Ovary (tissue), 9 donors: ENCODE results near the gene LMF1. TPM values are rescaled to one million over a fixed set of nuclear protein-coding genes. Genes with fewer than 3 reads are reported as not detected.

Experiments used
- DNase-seq, 5 donors: peaks; one replicate each; pipeline ENCODE4 v3.0.0-alpha.2; 2019 to 2020
- H3K27ac ChIP-seq, 2 donors: fragments of 200-600 bp; one replicate each; pipeline versions ENCODE4 v1.5.1 to v1.8.0; 2019 to 2022
- H3K27me3 ChIP-seq: fragments of 200-600 bp; one replicate; pipeline ENCODE4 v1.8.0; 2022
- H3K36me3 ChIP-seq: fragments of 200-600 bp; sonication (generic); one replicate; pipeline ENCODE4 v1.5.1; 2019
- H3K4me1 ChIP-seq: one replicate; pipeline ENCODE4 v1.8.1; 2013; ENCODE audit warnings: mild to moderate bottlenecking, moderate library complexity; ENCODE audit not compliant: insufficient read depth
- H3K4me3 ChIP-seq: fragments of 200-600 bp; sonication (generic); one replicate; pipeline ENCODE4 v1.5.1; 2017
- H3K9me3 ChIP-seq, 2 donors: fragments of 200-600 bp in 1 of 2; sonication (generic) in 1 of 2; one replicate each; pipeline versions ENCODE4 v1.5.1 to v1.8.1; 2013 to 2019; ENCODE audit warnings: mild to moderate bottlenecking in 1 of 2, moderate library complexity in 1 of 2
- EP300 ChIP-seq: sonication (generic); formaldehyde crosslinking; IDR thresholded peaks from one replicate; pipeline ENCODE4 v1.6.1; 2017; ENCODE audit warnings: antibody characterized with exemption
- POLR2A ChIP-seq: fragments of 450-650 bp; IDR thresholded peaks from one replicate; pipeline ENCODE4 v1.6.1; 2017; ENCODE audit warnings: antibody characterized with exemption, mild to moderate bottlenecking, moderate library complexity
- WGBS, 3 donors: extraction: QIAGEN DNeasy Blood & Tissue Kit in 1 of 3; methylation state at CpG; one replicate each; pipeline versions ENCODE4 v1.1.5 to v1.1.7; 2013 to 2017; 5-methylcytosine and 5-hydroxymethylcytosine counted together
- intact Hi-C, 4 donors: fragments of 100-400 bp; cut with DNase I; formaldehyde crosslinking; loops; one replicate each; pipeline versions ENCODE4 v1.11.0 to v1.15.1; 2022 to 2023
- polyA plus RNA-seq, 2 donors: library from polyadenylated mRNA; stranded (reverse); fragments of 200-250 nt in 1 of 2; fragments of 350-450 nt in 1 of 2; fragmentation: Illumina TruSeq in 1 of 2; extraction: RNeasy Lipid Tissue Mini Kit (QIAGEN cat#74804) in 1 of 2; gene quantifications; one replicate each; pipeline ENCODE4 v1.2.3, GENCODE V29; 2013 to 2014
- total RNA-seq, 7 donors: library from RNA; depleted of rRNA in 2 of 7; stranded (reverse); fragments of >200 nt in 2 of 7; fragmentation: NEBNext Ultra II Directional in 3 of 7; extraction: Animal tissue kit (Norgen Biotek cat#: 25700) in 3 of 7; gene quantifications; one replicate each; pipeline versions ENCODE4 v1.1.0 to v1.2.4, GENCODE V29; 2016 to 2023
- TF ChIP-seq, protein P1 (sequence below), 3 donors: fragments of 450-650 bp in 2 of 3; fragments of 200-600 bp in 1 of 3; IDR thresholded peaks; one replicate each; pipeline versions ENCODE4 v1.5.1 to v1.8.0; 2016 to 2022; ENCODE audit warnings: antibody characterized with exemption in 3 of 3, mild to moderate bottlenecking in 1 of 3
- donor health status: DM: no; HTN: no; CAD: no; lungs with moderate emphysema.
- donor health status: DM: no; HTN: no; CAD: no.
- donor health status: Bipolar disorder and iron deficiency.
- donor health status: DM: yes; HTN: yes; CAD: no.
- donor health status: DM: no; HTN: no; CAD: no.
- donor health status: DM: yes; HTN: yes; CAD: no.

The LMF1 gene
- total and polyA plus RNA-seq, 9 donors: 7.8 to 31.9 (median 23.6) TPM

- Histone ChIP-seq H3K27me3 (no peaks in the 10 kb centered on the region), H3K9me3 (no peaks in the 10 kb centered on the region), H3K36me3 (no peaks in the 10 kb centered on the region), H3K4me3 (no peak overlapping the region), H3K4me1 (no peaks in the 10 kb centered on the region), H3K27ac (no peak overlapping the region)
- TF ChIP-seq EP300: no peak
- TF ChIP-seq, protein P1, sequence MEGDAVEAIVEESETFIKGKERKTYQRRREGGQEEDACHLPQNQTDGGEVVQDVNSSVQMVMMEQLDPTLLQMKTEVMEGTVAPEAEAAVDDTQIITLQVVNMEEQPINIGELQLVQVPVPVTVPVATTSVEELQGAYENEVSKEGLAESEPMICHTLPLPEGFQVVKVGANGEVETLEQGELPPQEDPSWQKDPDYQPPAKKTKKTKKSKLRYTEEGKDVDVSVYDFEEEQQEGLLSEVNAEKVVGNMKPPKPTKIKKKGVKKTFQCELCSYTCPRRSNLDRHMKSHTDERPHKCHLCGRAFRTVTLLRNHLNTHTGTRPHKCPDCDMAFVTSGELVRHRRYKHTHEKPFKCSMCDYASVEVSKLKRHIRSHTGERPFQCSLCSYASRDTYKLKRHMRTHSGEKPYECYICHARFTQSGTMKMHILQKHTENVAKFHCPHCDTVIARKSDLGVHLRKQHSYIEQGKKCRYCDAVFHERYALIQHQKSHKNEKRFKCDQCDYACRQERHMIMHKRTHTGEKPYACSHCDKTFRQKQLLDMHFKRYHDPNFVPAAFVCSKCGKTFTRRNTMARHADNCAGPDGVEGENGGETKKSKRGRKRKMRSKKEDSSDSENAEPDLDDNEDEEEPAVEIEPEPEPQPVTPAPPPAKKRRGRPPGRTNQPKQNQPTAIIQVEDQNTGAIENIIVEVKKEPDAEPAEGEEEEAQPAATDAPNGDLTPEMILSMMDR (IDR thresholded peaks at IDR 0.05): no peak
- TF ChIP-seq POLR2A: no peak
- 88 to 94% (median 89%) methylated on average over 10 of the region's 10 CpGs for WGBS, 3 donors
- intact Hi-C loops: no loop called here
- DNase-seq: no peak
Measured at GRCh38 chr16:847151-847550, 123.6 kb downstream of the LMF1 start.

- intact Hi-C loops: no loop called here
- Histone ChIP-seq H3K4me3 (no peak overlapping the region), H3K4me1 (no peaks in the 10 kb centered on the region), H3K9me3 (no peaks in the 10 kb centered on the region), H3K27ac (no peak overlapping the region), H3K36me3 (no peaks in the 10 kb centered on the region), H3K27me3 (no peaks in the 10 kb centered on the region)
- 53 to 65% (median 57%) methylated on average over 26 of the region's 26 CpGs for WGBS, 3 donors
- DNase-seq: no peak
- TF ChIP-seq EP300 (no peak), POLR2A (no peak)
- TF ChIP-seq, protein P1 (IDR thresholded peaks at IDR 0.05): no peak
Measured at GRCh38 chr16:845351-845745, 125.4 kb downstream of the LMF1 start.

DNA sequence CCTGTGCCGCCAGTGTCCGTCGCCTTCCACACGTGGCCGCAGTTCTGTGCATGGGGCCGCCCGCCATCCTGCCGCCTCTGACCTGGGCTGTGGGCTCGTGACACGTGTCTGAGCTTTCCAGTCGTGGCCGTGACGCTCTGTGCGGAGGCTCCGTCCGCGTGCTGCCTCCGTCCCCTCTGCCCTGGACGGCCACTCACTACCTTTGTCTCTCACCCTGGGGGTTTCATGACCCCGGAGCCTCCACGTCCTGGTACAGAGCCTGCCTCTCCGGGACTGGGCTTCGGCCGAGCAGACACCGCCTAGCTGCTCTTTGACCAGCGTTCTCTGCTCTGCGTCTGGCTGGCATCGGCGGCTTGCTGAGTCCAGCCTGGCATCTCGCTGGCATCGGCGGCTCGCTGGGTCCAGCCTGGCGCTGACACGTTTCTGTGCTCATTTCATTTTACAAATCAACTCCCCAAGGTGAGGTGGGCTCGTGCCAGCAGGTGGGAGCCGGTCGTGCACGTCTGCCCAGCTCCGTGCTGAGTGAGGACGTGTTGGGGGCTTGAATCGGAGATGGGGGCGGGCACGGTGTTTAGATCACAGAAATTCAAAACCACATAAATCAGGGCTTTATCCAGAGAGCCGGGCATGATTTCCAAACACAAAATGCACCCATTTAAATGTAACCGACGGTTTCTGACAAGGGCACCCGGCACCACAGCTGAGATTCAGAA is 126.0 kb downstream of the LMF1 start:
- H3K27me3 ChIP-seq: no peaks in the 10 kb centered on the region
- H3K4me3 ChIP-seq: no peak overlapping the region
- H3K36me3 ChIP-seq: no peaks in the 10 kb centered on the region
- WGBS, 3 donors: 87 to 89% (median 89%) methylated on average over 48 of the region's 48 CpGs
- no peak overlapping the region for H3K27ac ChIP-seq
- intact Hi-C loops: no loop called here
- no peaks in the 10 kb centered on the region for H3K4me1 ChIP-seq
- no peaks in the 10 kb centered on the region for H3K9me3 ChIP-seq
- no peak for DNase-seq
- TF ChIP-seq, protein P1 (IDR thresholded peaks at IDR 0.05): no peak
- TF ChIP-seq EP300 (no peak), POLR2A (no peak)

DNA sequence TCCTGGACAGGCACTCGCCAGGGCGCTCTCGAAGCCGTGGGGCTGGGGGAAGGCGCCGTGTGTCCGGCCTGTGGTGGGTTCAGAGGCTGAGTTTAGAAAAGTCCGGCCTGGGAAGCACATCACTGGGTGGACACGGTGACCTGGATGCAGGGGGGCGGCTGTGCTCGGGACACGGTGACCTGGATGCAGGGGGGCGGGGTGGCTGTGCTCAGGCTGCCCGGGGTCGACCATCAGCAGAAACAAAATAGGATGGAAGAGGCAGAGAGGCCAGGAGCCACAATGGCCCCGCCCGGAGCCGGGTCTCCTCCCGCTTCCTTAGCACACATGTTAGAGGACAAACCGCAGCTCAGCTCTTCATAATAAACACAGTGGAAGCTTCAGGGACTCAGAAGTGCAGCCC is 127.0 kb downstream of the LMF1 start:
- TF ChIP-seq EP300: no peak
- TF ChIP-seq POLR2A: no peak
- TF ChIP-seq, protein P1 (IDR thresholded peaks at IDR 0.05): no peak
- H3K9me3 ChIP-seq: no peaks in the 10 kb centered on the region
- intact Hi-C loops: no loop called here
- H3K4me1 ChIP-seq: no peaks in the 10 kb centered on the region
- DNase-seq: peak in 1 of 5 donors; percentile 9
- H3K36me3 ChIP-seq: no peaks in the 10 kb centered on the region
- H3K27ac ChIP-seq: no peak overlapping the region
- 74 to 87% (median 86%) methylated on average over 20 of the region's 20 CpGs for WGBS, 3 donors
- H3K4me3 ChIP-seq: no peak overlapping the region
- no peaks in the 10 kb centered on the region for H3K27me3 ChIP-seq
